SK-N-SH (cell line): ENCODE data around the gene ENTPD6.
"Not testable (repeated sequence)": the region's sequence is repeated elsewhere in the genome, so short reads cannot be mapped to it uniquely, and the experiment has no call there.

Experiments used
- EP300 ChIP-seq, 2 experiments: IDR thresholded peaks; 2 replicates each; pipeline versions ENCODE4 v1.4.0 to v1.6.1; 2012; ENCODE audit warnings: borderline replicate concordance in 1 of 2, low read depth in 1 of 2, low read length in 1 of 2
- GABPA ChIP-seq: IDR thresholded peaks from 2 replicates; pipeline ENCODE4 v1.4.0; 2012; ENCODE audit warnings: low read depth, mild to moderate bottlenecking
- MXI1 ChIP-seq: IDR thresholded peaks from 2 replicates; pipeline ENCODE4 v1.6.1; 2012; ENCODE audit warnings: mild to moderate bottlenecking, low read depth, low read length, improper control_type of control experiment
- NFIC ChIP-seq: IDR thresholded peaks from 2 replicates; pipeline ENCODE4 v1.4.0; 2012; ENCODE audit warnings: borderline replicate concordance
- POLR2AphosphoS5 ChIP-seq: IDR thresholded peaks from 2 replicates; pipeline ENCODE4 v1.6.1; 2012; ENCODE audit warnings: low read depth, low read length
- RAD21 ChIP-seq: IDR thresholded peaks from 2 replicates; pipeline ENCODE4 v1.6.1; 2012; ENCODE audit warnings: mild to moderate bottlenecking, low read length
- RCOR1 ChIP-seq: fragments of 150-350 bp; IDR thresholded peaks from 2 replicates; pipeline ENCODE4 v1.6.1; 2017; ENCODE audit warnings: antibody characterized with exemption, low read length
- RFX5 ChIP-seq: IDR thresholded peaks from 2 replicates; pipeline ENCODE4 v1.6.1; 2012; ENCODE audit warnings: mild to moderate bottlenecking, improper control_type of control experiment, low read length
- TAF1 ChIP-seq: IDR thresholded peaks from 2 replicates; pipeline ENCODE4 v1.6.1; 2012; ENCODE audit warnings: low read depth, mild to moderate bottlenecking, low read length, moderate library complexity, borderline replicate concordance
- TEAD4 ChIP-seq: IDR thresholded peaks from 2 replicates; pipeline ENCODE4 v1.4.0; 2012; ENCODE audit warnings: mild to moderate bottlenecking, borderline replicate concordance; ENCODE audit not compliant: insufficient read depth
- YY1 ChIP-seq: IDR thresholded peaks from 2 replicates; pipeline ENCODE4 v1.4.0; 2012; ENCODE audit warnings: low read depth, mild to moderate bottlenecking
- TF ChIP-seq, protein P1 (sequence below): fragments of 150-350 bp; IDR thresholded peaks from 2 replicates; pipeline ENCODE4 v1.6.1; 2017; ENCODE audit warnings: antibody characterized with exemption, low read length, low read depth, borderline replicate concordance
- TF ChIP-seq, protein P2 (sequence below): fragments of 200-600 bp; sonication (generic); IDR thresholded peaks from 2 replicates; pipeline ENCODE4 v1.6.1; 2017; ENCODE audit warnings: antibody characterized with exemption, mild to moderate bottlenecking, moderate library complexity

DNA sequence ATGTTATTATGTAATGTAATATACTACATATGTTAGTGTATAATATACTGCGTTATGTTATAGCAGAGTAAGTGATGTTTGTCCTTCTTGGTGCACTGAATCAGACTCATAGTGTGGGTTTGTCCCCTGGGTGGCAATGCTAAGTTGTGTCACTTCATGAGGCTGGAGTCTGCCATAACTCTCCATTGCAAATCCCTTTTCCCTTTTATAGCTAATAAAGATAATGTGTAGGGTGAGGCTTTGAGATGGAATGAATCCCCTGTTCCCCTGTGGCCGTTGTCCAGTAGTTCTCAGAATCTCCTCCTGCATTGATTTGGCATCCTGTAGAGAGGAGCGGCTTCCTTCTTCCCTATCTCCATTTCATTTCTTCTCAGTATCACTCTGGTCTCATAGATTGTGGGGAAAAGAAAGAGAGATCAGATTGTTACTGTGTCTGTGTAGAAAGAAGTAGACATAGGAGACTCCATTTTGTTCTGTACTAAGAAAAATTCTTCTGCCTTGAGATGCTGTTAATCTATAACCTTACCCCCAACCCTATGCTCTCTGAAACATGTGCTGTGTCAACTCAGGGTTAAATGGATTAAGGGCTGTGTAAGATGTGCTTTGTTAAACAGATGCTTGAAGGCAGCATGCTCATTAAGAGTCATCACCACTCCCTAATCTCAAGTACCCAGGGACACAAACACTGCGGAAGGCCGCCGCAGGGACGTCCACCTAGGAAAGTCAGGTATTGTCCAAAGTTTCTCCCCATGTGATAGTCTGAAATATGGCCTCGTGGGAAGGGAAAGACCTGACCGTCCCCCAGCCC lies 45.5 kb downstream of the ENTPD6 start:
- TF ChIP-seq, protein P1, sequence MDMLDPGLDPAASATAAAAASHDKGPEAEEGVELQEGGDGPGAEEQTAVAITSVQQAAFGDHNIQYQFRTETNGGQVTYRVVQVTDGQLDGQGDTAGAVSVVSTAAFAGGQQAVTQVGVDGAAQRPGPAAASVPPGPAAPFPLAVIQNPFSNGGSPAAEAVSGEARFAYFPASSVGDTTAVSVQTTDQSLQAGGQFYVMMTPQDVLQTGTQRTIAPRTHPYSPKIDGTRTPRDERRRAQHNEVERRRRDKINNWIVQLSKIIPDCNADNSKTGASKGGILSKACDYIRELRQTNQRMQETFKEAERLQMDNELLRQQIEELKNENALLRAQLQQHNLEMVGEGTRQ: not testable (repeated sequence)
- TF ChIP-seq, protein P2, sequence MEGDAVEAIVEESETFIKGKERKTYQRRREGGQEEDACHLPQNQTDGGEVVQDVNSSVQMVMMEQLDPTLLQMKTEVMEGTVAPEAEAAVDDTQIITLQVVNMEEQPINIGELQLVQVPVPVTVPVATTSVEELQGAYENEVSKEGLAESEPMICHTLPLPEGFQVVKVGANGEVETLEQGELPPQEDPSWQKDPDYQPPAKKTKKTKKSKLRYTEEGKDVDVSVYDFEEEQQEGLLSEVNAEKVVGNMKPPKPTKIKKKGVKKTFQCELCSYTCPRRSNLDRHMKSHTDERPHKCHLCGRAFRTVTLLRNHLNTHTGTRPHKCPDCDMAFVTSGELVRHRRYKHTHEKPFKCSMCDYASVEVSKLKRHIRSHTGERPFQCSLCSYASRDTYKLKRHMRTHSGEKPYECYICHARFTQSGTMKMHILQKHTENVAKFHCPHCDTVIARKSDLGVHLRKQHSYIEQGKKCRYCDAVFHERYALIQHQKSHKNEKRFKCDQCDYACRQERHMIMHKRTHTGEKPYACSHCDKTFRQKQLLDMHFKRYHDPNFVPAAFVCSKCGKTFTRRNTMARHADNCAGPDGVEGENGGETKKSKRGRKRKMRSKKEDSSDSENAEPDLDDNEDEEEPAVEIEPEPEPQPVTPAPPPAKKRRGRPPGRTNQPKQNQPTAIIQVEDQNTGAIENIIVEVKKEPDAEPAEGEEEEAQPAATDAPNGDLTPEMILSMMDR: not testable (repeated sequence)
- TF ChIP-seq EP300 (IDR thresholded peaks at IDR 0.05; ENCODE audit: borderline replicate concordance in 1 of 2, low read depth in 1 of 2, low read length in 1 of 2); POLR2AphosphoS5; MXI1; RCOR1; YY1; NFIC; RFX5; RAD21; TEAD4; GABPA; TAF1: not testable (repeated sequence)
